Astrocyte (in vitro differentiated cells and primary cell): Measurements from ENCODE around the gene PLCG2. TPM values are rescaled to one million over a fixed set of nuclear protein-coding genes. Genes with fewer than 3 reads are reported as not detected.

ENCODE experiments used
- DNase-seq: peaks from one replicate; pipeline ENCODE4 v3.0.0-alpha.2; 2010; ENCODE audit warnings: low read depth
- FAIRE-seq: peaks from 2 replicates; lab custom pipeline; 2011; peaks lifted over from hg19 to GRCh38; lab: Jason Lieb, UNC
- H2AFZ ChIP-seq: 2 replicates; pipeline ENCODE4 v1.6.0; 2012; ENCODE audit warnings: low read depth, low read length, inconsistent platforms
- H3K27ac ChIP-seq: 2 replicates; pipeline ENCODE4 v1.5.1; 2011; ENCODE audit warnings: low read depth, low read length, inconsistent platforms
- H3K27me3 ChIP-seq: 2 replicates; pipeline ENCODE4 v1.6.0; 2011; ENCODE audit warnings: low read length, inconsistent platforms; ENCODE audit not compliant: insufficient read depth
- H3K36me3 ChIP-seq: 2 replicates; pipeline ENCODE4 v1.5.1; 2011; ENCODE audit warnings: low read length, inconsistent platforms; ENCODE audit not compliant: insufficient read depth
- H3K4me1 ChIP-seq: 2 replicates; pipeline ENCODE4 v1.5.1; 2011; ENCODE audit warnings: low read length, inconsistent platforms; ENCODE audit not compliant: insufficient read depth
- H3K4me2 ChIP-seq: 2 replicates; pipeline ENCODE4 v1.6.0; 2012; ENCODE audit warnings: low read length, inconsistent platforms
- H3K4me3 ChIP-seq: 2 replicates; pipeline ENCODE4 v1.5.1; 2011; ENCODE audit warnings: low read depth, mild to moderate bottlenecking, low read length, inconsistent platforms; ENCODE audit not compliant: insufficient read depth
- H3K79me2 ChIP-seq: 2 replicates; pipeline ENCODE4 v1.6.0; 2012; ENCODE audit warnings: mild to moderate bottlenecking, low read length, inconsistent platforms; ENCODE audit not compliant: insufficient read depth
- H3K9ac ChIP-seq: 2 replicates; pipeline ENCODE4 v1.6.0; 2012; ENCODE audit warnings: mild to moderate bottlenecking, low read length, inconsistent platforms
- H3K9me3 ChIP-seq: 2 replicates; pipeline ENCODE4 v1.5.1; 2012; ENCODE audit warnings: low read depth, mild to moderate bottlenecking, low read length, inconsistent platforms; ENCODE audit not compliant: insufficient read depth
- H4K20me1 ChIP-seq: 2 replicates; pipeline ENCODE4 v1.6.0; 2012; ENCODE audit warnings: low read length, inconsistent platforms; ENCODE audit not compliant: insufficient read depth
- H3K27ac Mint-ChIP-seq: one replicate; pipeline ENCODE4 v1.8.0; 2021; ENCODE audit warnings: mild to moderate bottlenecking, mixed read lengths; ENCODE audit not compliant: unreplicated experiment
- H3K27me3 Mint-ChIP-seq: one replicate; pipeline ENCODE4 v1.8.0; 2021; ENCODE audit warnings: low read depth, mixed read lengths; ENCODE audit not compliant: unreplicated experiment
- H3K36me3 Mint-ChIP-seq: one replicate; pipeline ENCODE4 v1.8.0; 2021; ENCODE audit warnings: low read depth, mixed read lengths; ENCODE audit not compliant: unreplicated experiment
- H3K4me1 Mint-ChIP-seq: one replicate; pipeline ENCODE4 v1.8.0; 2021; ENCODE audit warnings: low read depth, mixed read lengths; ENCODE audit not compliant: unreplicated experiment
- H3K4me3 Mint-ChIP-seq: one replicate; pipeline ENCODE4 v1.8.0; 2021; ENCODE audit warnings: mild to moderate bottlenecking, moderate library complexity, mixed read lengths; ENCODE audit not compliant: unreplicated experiment
- H3K9me3 Mint-ChIP-seq: one replicate; pipeline ENCODE4 v1.8.0; 2021; ENCODE audit warnings: mild to moderate bottlenecking, mixed read lengths; ENCODE audit not compliant: unreplicated experiment
- CTCF ChIP-seq: IDR thresholded peaks from 2 replicates; pipeline ENCODE4 v1.5.1; 2011; ENCODE audit warnings: low read depth, mild to moderate bottlenecking, inconsistent platforms, low read length, moderate library complexity; ENCODE audit not compliant: insufficient read depth
- EZH2 ChIP-seq: IDR thresholded peaks from 2 replicates; pipeline ENCODE4 v1.6.1; 2012; ENCODE audit warnings: mild to moderate bottlenecking, low read length, inconsistent platforms; ENCODE audit not compliant: insufficient read depth
- total RNA-seq: library from RNA; stranded (reverse); gene quantifications from 2 replicates; pipeline ENCODE4 v1.2.1, GENCODE V29; 2021

The PLCG2 gene
- total RNA-seq, 1 donor from 2014 or later: 3.1 TPM

- H3K9me3 Mint-ChIP-seq: no peaks in the 10 kb centered on the region
- H3K4me2 ChIP-seq: no peak overlapping the region
- H3K9ac ChIP-seq: no peak overlapping the region
- H4K20me1 ChIP-seq: no peaks in the 10 kb centered on the region
- no peak overlapping the region for H3K27ac Mint-ChIP-seq
- no peak for FAIRE-seq
- no peak for TF ChIP-seq EZH2
- TF ChIP-seq CTCF: no peak
- H3K27me3 Mint-ChIP-seq: peaks cover 36% of the 10 kb centered on the region
- no peaks in the 10 kb centered on the region for H3K36me3 Mint-ChIP-seq
- H3K4me3 Mint-ChIP-seq: no peak overlapping the region
- DNase-seq: no peak
- H2AFZ ChIP-seq: no peak overlapping the region
- H3K4me3 ChIP-seq: no peak overlapping the region
- H3K27me3 ChIP-seq: peaks cover 7% of the 10 kb centered on the region
- H3K36me3 ChIP-seq: no peaks in the 10 kb centered on the region
- no peaks in the 10 kb centered on the region for H3K4me1 ChIP-seq
- no peaks in the 10 kb centered on the region for H3K79me2 ChIP-seq
- H3K27ac ChIP-seq: no peak overlapping the region
- no peaks in the 10 kb centered on the region for H3K9me3 ChIP-seq
- H3K4me1 Mint-ChIP-seq: no peaks in the 10 kb centered on the region
Observed at GRCh38 chr16:81928975-81929374, 149.9 kb downstream of the PLCG2 start.

GRCh38 chr16:81929841-81930240, 150.8 kb downstream of the PLCG2 start:
- FAIRE-seq: no peak

More at GRCh38 chr16:81929841-81930240, 150.8 kb downstream of the PLCG2 start:
- no peaks in the 10 kb centered on the region for H3K9me3 Mint-ChIP-seq
- DNase-seq: no peak
- H3K27ac Mint-ChIP-seq: no peak overlapping the region
- Histone ChIP-seq H3K4me1 (no peaks in the 10 kb centered on the region), H3K79me2 (no peaks in the 10 kb centered on the region), H3K36me3 (no peaks in the 10 kb centered on the region), H3K27ac (no peak overlapping the region), H3K9me3 (no peaks in the 10 kb centered on the region), H3K4me3 (no peak overlapping the region), H3K9ac (no peak overlapping the region), H3K27me3 (peaks cover 7% of the 10 kb centered on the region), H4K20me1 (no peaks in the 10 kb centered on the region), H3K4me2 (no peak overlapping the region), H2AFZ (no peak overlapping the region)
- no peaks in the 10 kb centered on the region for H3K36me3 Mint-ChIP-seq
- no peak overlapping the region for H3K4me3 Mint-ChIP-seq
- H3K27me3 Mint-ChIP-seq: peaks cover 34% of the 10 kb centered on the region
- H3K4me1 Mint-ChIP-seq: no peaks in the 10 kb centered on the region
- TF ChIP-seq EZH2: no peak
- TF ChIP-seq CTCF: no peak
